ENCODE data around the gene CDK14. TPM values are rescaled to one million over a fixed set of nuclear protein-coding genes. Genes with fewer than 3 reads are reported as not detected.

The CDK14 gene
- total RNA-seq, 1 experiment from 2014 or later: 39.1 TPM

- no peaks in the 10 kb centered on the region for H3K9me2 ChIP-seq (ENCODE audit: insufficient read depth)
- H3K4me2 ChIP-seq: no peak overlapping the region
- BruUV-seq (replicated peaks): no TSS peak
- no peak for DNase-seq
- H4K20me1 ChIP-seq (ENCODE audit: insufficient read depth): no peaks in the 10 kb centered on the region
- TF ChIP-seq EZH2 (IDR thresholded peaks at IDR 0.05; ENCODE audit: low read depth): no peak
- TF ChIP-seq CTCF (conservative IDR thresholded peaks at IDR 0.05): no peak
- POLR2A ChIA-PET (ENCODE audit: unreplicated experiment): no interaction called here
- no peaks in the 10 kb centered on the region for H3F3A ChIP-seq (ENCODE audit: insufficient read depth, low read depth)
- H3K79me2 ChIP-seq (ENCODE audit: low read depth): no peaks in the 10 kb centered on the region
- no peaks in the 10 kb centered on the region for H3K27me3 ChIP-seq (ENCODE audit: insufficient read depth, low read depth)
- H3K4me3 ChIP-seq: no peak overlapping the region
- H3K4me1 ChIP-seq (replicated peaks; ENCODE audit: insufficient read depth): no peaks in the 10 kb centered on the region
- intact Hi-C loops (cut with micrococcal nuclease; ENCODE audit: unreplicated experiment): no loop called here
- no peaks in the 10 kb centered on the region for H3K9me3 ChIP-seq (ENCODE audit: insufficient read depth, low read depth)
- no peaks in the 10 kb centered on the region for H3K36me3 ChIP-seq (ENCODE audit: low read depth)
- H2AFZ ChIP-seq: no peak overlapping the region
- CTCF ChIA-PET: interaction anchor here (0.6 kb wide), 2 partner anchors 65 to 136 kb away, joined by 4 read pairs; no protein-coding TSS in a partner anchor
- no peak overlapping the region for H3K27ac ChIP-seq
Observed at GRCh38 chr7:90777041-90777440, 180.9 kb downstream of the CDK14 start.

- H3K9me3 ChIP-seq (ENCODE audit: insufficient read depth, low read depth): no peaks in the 10 kb centered on the region
- H3K36me3 ChIP-seq (ENCODE audit: low read depth): no peaks in the 10 kb centered on the region
- no TSS peak for BruUV-seq (replicated peaks)
- H3K79me2 ChIP-seq (ENCODE audit: low read depth): no peaks in the 10 kb centered on the region
- H3K9me2 ChIP-seq (ENCODE audit: insufficient read depth): no peaks in the 10 kb centered on the region
- ChIA-PET CTCF (interaction anchor here (0.6 kb wide), 1 partner anchor 64 kb away, joined by 4 read pairs; no protein-coding TSS in a partner anchor), POLR2A (ENCODE audit: unreplicated experiment) (no interaction called here)
- H3K27me3 ChIP-seq (ENCODE audit: insufficient read depth, low read depth): no peaks in the 10 kb centered on the region
- H2AFZ ChIP-seq: no peak overlapping the region
- intact Hi-C loops (cut with micrococcal nuclease; ENCODE audit: unreplicated experiment): no loop called here
- no peak overlapping the region for H3K27ac ChIP-seq
- no peak for DNase-seq
- no peaks in the 10 kb centered on the region for H3F3A ChIP-seq (ENCODE audit: insufficient read depth, low read depth)
- no peaks in the 10 kb centered on the region for H3K4me1 ChIP-seq (replicated peaks; ENCODE audit: insufficient read depth)
- H4K20me1 ChIP-seq (ENCODE audit: insufficient read depth): no peaks in the 10 kb centered on the region
- H3K4me3 ChIP-seq: no peak overlapping the region
- TF ChIP-seq CTCF (conservative IDR thresholded peaks at IDR 0.05): no peak
- TF ChIP-seq EZH2 (IDR thresholded peaks at IDR 0.05; ENCODE audit: low read depth): no peak
- no peak overlapping the region for H3K4me2 ChIP-seq
Observed at GRCh38 chr7:90777465-90777864, 181.3 kb downstream of the CDK14 start.

GRCh38 chr7:90777886-90778285 is 181.8 kb downstream of the CDK14 start:
- Histone ChIP-seq H3K9me2 (ENCODE audit: insufficient read depth) (no peaks in the 10 kb centered on the region), H4K20me1 (ENCODE audit: insufficient read depth) (no peaks in the 10 kb centered on the region), H3K4me1 (replicated peaks; ENCODE audit: insufficient read depth) (no peaks in the 10 kb centered on the region), H3K36me3 (ENCODE audit: low read depth) (no peaks in the 10 kb centered on the region), H3K27me3 (ENCODE audit: insufficient read depth, low read depth) (no peaks in the 10 kb centered on the region), H3K4me2 (no peak overlapping the region), H3K4me3 (no peak overlapping the region), H3F3A (ENCODE audit: insufficient read depth, low read depth) (no peaks in the 10 kb centered on the region), H3K9me3 (ENCODE audit: insufficient read depth, low read depth) (no peaks in the 10 kb centered on the region), H3K27ac (no peak overlapping the region), H3K79me2 (ENCODE audit: low read depth) (no peaks in the 10 kb centered on the region), H2AFZ (no peak overlapping the region)
- no TSS peak for BruUV-seq (replicated peaks)
- ChIA-PET CTCF (no interaction called here), POLR2A (ENCODE audit: unreplicated experiment) (no interaction called here)
- TF ChIP-seq EZH2 (IDR thresholded peaks at IDR 0.05; ENCODE audit: low read depth): no peak
- no peak for TF ChIP-seq CTCF (conservative IDR thresholded peaks at IDR 0.05)
- no peak for DNase-seq
- intact Hi-C loops (cut with micrococcal nuclease; ENCODE audit: unreplicated experiment): no loop called here
